ENCODE results near the gene TPCN2.

Gene TPCN2

DNA sequence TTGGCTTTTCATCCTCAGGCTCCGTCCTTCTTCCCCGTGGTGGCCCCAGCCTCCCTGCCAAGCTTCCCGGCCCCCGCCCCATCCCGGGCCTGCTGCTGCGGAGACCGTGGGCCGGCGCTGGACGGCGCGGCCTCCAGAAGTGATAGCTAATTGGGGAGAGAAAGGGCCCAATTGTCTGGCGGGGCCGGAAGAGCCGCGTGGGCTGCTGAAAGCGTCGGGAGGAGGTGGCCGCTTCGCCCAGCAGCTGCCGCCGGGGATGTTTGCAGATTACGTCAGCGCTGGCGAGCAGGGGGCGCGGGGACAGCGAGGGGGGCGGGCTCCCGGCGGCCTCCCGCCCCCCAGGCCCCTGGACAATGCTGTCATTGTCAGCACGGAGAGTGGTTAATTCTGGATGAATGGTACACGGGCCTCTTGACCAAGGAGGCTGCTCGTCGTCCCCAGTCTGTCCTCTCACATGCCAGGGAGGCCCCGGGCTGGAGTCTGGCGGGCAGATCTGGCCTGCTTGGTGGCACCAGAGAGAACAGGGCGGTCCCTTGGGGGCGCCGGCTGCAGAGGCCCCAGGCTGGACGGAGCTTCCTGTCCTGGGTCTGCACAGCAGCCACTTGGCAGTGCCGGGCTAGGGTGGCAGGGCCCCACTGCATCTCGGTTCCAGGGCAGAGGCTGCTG is 108.6 kb downstream of the TPCN2 start (continued):
- TF ChIP-seq CSRNP3 (CRISPR knock-in tag; IDR thresholded peaks at IDR 0.05) = no peak
- TF ChIP-seq OSR1 (CRISPR knock-in tag; IDR thresholded peaks at IDR 0.05) = no peak
- no peak for TF ChIP-seq POU6F1 (CRISPR knock-in tag; IDR thresholded peaks at IDR 0.05; ENCODE audit: borderline replicate concordance, low read depth)
- TF ChIP-seq ZNF8 (CRISPR knock-in tag; IDR thresholded peaks at IDR 0.05) = no peak
- no peak for TF ChIP-seq TOX (CRISPR knock-in tag; IDR thresholded peaks at IDR 0.05; ENCODE audit: borderline replicate concordance)
- TF ChIP-seq TCF4 (CRISPR knock-in tag; IDR thresholded peaks at IDR 0.05; ENCODE audit: borderline replicate concordance) = peak; percentile 41

- ATAC-seq = no peak
- TF ChIP-seq PATZ1 (CRISPR knock-in tag; IDR thresholded peaks at IDR 0.05; ENCODE audit: borderline replicate concordance) = no peak
- no peak for TF ChIP-seq CSDC2 (CRISPR knock-in tag; IDR thresholded peaks at IDR 0.05)
- no peak for TF ChIP-seq RARB (CRISPR knock-in tag; IDR thresholded peaks at IDR 0.05)
- TF ChIP-seq, protein P1, sequence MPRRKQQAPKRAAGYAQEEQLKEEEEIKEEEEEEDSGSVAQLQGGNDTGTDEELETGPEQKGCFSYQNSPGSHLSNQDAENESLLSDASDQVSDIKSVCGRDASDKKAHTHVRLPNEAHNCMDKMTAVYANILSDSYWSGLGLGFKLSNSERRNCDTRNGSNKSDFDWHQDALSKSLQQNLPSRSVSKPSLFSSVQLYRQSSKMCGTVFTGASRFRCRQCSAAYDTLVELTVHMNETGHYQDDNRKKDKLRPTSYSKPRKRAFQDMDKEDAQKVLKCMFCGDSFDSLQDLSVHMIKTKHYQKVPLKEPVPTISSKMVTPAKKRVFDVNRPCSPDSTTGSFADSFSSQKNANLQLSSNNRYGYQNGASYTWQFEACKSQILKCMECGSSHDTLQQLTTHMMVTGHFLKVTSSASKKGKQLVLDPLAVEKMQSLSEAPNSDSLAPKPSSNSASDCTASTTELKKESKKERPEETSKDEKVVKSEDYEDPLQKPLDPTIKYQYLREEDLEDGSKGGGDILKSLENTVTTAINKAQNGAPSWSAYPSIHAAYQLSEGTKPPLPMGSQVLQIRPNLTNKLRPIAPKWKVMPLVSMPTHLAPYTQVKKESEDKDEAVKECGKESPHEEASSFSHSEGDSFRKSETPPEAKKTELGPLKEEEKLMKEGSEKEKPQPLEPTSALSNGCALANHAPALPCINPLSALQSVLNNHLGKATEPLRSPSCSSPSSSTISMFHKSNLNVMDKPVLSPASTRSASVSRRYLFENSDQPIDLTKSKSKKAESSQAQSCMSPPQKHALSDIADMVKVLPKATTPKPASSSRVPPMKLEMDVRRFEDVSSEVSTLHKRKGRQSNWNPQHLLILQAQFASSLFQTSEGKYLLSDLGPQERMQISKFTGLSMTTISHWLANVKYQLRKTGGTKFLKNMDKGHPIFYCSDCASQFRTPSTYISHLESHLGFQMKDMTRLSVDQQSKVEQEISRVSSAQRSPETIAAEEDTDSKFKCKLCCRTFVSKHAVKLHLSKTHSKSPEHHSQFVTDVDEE (CRISPR knock-in tag; IDR thresholded peaks at IDR 0.05) = 0 out of 2 replicates have a peak, but pooled peaks have one; percentile 2
- no peak for TF ChIP-seq TCF4 (CRISPR knock-in tag; IDR thresholded peaks at IDR 0.05; ENCODE audit: borderline replicate concordance)
- no peak for TF ChIP-seq CSRNP3 (CRISPR knock-in tag; IDR thresholded peaks at IDR 0.05)
These were observed 109.1 kb downstream of the TPCN2 start for GRCh38 chr11:69157822-69158231.

DNA sequence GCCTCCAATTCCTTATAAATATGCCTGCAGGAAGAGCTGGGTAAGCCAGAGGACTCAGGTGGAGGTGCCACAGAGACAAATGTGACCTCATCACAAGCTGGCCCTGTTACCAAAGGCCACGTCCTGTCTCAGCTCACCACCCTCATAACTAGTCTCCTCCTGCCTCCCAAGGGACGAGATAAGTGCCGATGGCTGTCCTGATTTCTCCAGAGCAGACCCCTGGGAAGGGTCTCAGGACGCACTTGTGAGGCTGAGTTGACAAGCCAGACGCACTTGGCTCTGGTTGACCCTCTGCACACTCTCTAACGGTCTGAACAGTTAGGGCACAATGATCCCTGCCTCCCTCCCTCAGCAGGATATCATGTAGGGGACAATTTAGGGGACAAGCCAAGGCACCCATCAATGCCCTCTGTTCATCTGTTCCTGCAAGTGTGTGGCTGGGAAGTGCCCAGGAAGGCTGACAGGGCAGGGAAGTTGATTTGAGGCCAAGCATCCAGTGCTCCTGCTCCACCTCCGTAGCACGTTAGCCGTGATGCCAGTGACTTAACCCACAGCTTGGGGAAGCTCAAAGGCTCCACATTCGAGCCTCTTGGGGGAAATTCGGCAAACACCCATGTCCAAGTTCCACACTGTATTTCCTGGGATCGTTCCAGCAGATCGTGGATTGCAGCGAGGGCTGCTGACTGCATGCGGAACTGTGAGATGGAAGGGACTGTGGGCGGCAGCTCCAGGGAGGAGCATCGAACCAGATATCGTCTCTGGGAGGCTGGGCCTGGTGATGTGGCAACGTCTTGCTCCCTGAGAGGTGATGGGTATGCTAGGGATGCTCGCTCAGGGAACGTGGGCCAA is 109.8 kb downstream of the TPCN2 start:
- no peak for TF ChIP-seq ISL1 (CRISPR knock-in tag; IDR thresholded peaks at IDR 0.05)
- TF ChIP-seq CREB5 (CRISPR knock-in tag; IDR thresholded peaks at IDR 0.05; ENCODE audit: low read depth) = no peak
- TF ChIP-seq CSRNP3 (CRISPR knock-in tag; IDR thresholded peaks at IDR 0.05) = no peak
- no peak for TF ChIP-seq ARNTL (CRISPR knock-in tag; IDR thresholded peaks at IDR 0.05; ENCODE audit: borderline replicate concordance, low read depth)
- no peak for TF ChIP-seq POU6F1 (CRISPR knock-in tag; IDR thresholded peaks at IDR 0.05; ENCODE audit: borderline replicate concordance, low read depth)
- no peak for TF ChIP-seq CSDC2 (CRISPR knock-in tag; IDR thresholded peaks at IDR 0.05)
- no peak for TF ChIP-seq ZFP30 (CRISPR knock-in tag; IDR thresholded peaks at IDR 0.05)
- TF ChIP-seq ZFP3 (CRISPR knock-in tag; IDR thresholded peaks at IDR 0.05) = no peak
- no peak for TF ChIP-seq OSR1 (CRISPR knock-in tag; IDR thresholded peaks at IDR 0.05)
- no peak for TF ChIP-seq TCF4 (CRISPR knock-in tag; IDR thresholded peaks at IDR 0.05; ENCODE audit: borderline replicate concordance)
- no peak for ATAC-seq
